LNCAP (cell line): Measurements from ENCODE around the gene C19orf33.

ENCODE experiments used
- CTCF ChIP-seq: fragments of 450-650 bp; IDR thresholded peaks from 2 replicates; pipeline ENCODE4 v1.5.1; 2017; ENCODE audit warnings: mild to moderate bottlenecking

C19orf33 gene

DNA sequence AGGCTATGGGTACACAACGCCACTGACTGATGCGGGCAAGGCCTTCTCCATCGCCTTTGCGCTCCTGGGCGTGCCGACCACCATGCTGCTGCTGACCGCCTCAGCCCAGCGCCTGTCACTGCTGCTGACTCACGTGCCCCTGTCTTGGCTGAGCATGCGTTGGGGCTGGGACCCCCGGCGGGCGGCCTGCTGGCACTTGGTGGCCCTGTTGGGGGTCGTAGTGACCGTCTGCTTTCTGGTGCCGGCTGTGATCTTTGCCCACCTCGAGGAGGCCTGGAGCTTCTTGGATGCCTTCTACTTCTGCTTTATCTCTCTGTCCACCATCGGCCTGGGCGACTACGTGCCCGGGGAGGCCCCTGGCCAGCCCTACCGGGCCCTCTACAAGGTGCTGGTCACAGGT lies 22.5 kb downstream of the C19orf33 start:
- TF ChIP-seq CTCF: no peak

DNA sequence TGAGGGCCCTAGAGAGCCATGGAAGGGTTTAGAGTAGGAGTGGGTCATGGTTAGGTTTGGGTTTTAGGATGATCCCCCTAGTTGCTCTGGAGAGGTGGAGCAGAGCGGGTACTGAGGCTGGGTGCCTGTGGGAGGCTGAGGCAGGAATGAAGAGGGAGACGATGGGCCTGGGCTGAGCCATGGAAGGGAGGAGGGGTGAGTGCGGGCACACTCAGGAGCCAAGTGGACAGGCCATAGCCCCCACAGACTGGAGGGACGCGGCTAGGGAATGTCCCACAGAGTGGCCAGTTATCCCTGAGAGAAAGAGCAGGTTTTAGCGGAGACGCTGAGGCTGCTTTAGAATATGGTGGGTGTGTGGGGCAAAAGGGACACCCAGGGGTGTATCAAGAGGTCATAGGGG lies 25.6 kb downstream of the C19orf33 start:
- no peak for TF ChIP-seq CTCF

DNA sequence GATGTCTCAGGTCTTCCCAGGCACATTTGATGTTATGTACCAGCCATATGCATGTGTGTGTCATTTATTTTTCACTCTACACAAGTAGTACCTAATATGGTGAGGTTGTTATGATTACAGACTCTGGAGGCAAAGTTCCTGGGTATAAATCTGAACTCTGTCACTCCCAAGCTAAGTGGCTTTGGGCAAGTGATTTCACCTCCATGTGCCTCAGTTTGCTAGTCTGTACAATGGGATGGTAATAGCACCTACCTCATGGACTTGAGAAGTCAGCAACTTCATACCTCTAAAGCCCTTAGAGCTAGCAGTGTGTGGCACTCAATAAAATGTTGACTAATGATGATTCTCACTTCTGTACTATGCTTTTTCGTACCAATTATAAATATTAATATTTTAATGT lies 27.7 kb downstream of the C19orf33 start:
- TF ChIP-seq CTCF: no peak

GRCh38 chr19:38333245-38333644 lies 29.2 kb downstream of the C19orf33 start:
- no peak for TF ChIP-seq CTCF

DNA sequence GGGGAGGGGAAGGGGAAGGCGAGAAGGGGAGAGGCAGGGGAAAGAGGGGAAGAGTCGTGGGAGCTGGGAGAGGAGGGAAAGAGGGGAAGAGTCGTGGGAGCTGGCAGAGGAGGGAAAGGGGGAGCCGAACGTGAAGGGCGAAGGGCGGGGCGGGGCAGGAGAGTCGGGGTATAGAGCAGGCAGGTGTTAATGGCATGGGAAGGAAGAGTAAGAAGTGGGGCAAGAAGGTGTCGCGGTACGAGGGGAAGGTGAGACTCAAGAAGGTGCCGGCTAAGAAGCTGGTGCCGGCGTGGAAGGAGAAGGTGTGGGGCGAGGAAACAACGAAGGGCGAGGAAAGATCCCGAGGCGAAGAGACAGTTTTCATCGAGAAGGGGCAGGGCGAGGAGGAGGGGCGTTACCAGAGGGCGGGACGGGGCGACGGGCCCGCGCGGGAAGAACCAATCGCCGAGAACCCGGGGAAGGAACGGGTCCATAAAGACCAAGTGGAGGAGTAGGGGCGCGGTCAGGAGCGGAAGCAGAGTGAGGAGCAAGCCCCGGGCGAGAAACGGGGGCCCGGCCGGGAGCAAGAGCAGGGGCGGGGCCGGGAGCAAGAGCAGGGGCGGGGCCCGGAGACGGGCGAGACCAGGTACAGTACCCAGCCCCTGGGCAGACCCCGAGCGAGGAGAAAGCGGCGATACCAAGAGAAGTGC lies 32.0 kb downstream of the C19orf33 start:
- TF ChIP-seq CTCF: no peak

GRCh38 chr19:38336638-38337359 lies 32.7 kb downstream of the C19orf33 start:
- TF ChIP-seq CTCF: no peak

- TF ChIP-seq CTCF: no peak
Observed at GRCh38 chr19:38337360-38337653, 33.3 kb downstream of the C19orf33 start.
